Measurements from ENCODE around the gene MASP2.

DNA sequence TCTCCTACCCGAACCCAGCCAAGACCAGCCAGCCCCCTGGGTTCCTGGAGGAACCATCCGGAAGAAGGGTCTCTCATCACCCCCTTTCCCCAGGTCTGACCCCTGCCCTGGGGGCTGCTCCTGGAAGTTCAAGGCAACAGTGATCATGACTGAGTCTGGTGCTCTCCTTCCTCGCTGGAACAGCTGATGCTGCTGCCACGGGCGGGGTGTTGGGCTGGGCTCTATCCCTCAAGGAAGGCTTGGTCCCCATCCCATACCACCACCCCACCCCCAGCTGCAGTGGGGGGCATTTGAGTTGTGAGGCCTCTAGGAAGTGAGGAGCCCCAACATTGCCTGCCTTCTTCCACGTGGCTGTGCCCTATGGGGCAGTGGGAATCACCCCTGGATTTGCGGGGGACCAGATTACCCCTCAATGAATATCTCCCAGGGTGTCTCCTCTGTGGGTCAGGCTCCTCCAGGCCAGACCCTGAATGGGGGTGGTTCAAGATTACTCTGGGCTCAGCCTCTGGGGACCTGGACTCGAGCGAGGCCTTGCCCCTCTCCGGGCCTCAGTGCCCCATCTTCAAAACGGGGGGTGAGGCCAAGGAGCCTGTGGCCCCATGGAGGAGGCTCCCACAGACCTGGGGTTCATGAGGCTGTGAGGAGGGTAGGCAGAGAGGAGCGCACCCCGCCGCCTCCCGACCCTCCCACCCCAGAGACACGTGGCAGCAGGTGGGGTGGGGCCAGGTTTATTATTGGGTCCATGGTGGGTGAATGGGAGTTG, 2.8 kb downstream of the MASP2 start:
- TF ChIP-seq NFYB (IDR thresholded peaks at IDR 0.05; ENCODE audit: insufficient read depth, low read depth, low read length) (no peak), FOXM1 (IDR thresholded peaks at IDR 0.05; ENCODE audit: low read depth, low read length) (no peak), CHD4 (IDR thresholded peaks at IDR 0.05) (no peak), YY1 (IDR thresholded peaks at IDR 0.05; ENCODE audit: low read depth, low read length) (no peak), KAT2A (conservative IDR thresholded peaks at IDR 0.05; ENCODE audit: control insufficient read depth, low read depth, low read length) (no peak), POLR2A (IDR thresholded peaks at IDR 0.05; ENCODE audit: low read depth, low read length) (no peak), KDM1A (IDR thresholded peaks at IDR 0.05; ENCODE audit: borderline replicate concordance) (no peak)
- TF ChIP-seq, protein P1, sequence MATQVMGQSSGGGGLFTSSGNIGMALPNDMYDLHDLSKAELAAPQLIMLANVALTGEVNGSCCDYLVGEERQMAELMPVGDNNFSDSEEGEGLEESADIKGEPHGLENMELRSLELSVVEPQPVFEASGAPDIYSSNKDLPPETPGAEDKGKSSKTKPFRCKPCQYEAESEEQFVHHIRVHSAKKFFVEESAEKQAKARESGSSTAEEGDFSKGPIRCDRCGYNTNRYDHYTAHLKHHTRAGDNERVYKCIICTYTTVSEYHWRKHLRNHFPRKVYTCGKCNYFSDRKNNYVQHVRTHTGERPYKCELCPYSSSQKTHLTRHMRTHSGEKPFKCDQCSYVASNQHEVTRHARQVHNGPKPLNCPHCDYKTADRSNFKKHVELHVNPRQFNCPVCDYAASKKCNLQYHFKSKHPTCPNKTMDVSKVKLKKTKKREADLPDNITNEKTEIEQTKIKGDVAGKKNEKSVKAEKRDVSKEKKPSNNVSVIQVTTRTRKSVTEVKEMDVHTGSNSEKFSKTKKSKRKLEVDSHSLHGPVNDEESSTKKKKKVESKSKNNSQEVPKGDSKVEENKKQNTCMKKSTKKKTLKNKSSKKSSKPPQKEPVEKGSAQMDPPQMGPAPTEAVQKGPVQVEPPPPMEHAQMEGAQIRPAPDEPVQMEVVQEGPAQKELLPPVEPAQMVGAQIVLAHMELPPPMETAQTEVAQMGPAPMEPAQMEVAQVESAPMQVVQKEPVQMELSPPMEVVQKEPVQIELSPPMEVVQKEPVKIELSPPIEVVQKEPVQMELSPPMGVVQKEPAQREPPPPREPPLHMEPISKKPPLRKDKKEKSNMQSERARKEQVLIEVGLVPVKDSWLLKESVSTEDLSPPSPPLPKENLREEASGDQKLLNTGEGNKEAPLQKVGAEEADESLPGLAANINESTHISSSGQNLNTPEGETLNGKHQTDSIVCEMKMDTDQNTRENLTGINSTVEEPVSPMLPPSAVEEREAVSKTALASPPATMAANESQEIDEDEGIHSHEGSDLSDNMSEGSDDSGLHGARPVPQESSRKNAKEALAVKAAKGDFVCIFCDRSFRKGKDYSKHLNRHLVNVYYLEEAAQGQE (IDR thresholded peaks at IDR 0.05; ENCODE audit: low read depth, low read length) = no peak
- TF ChIP-seq, protein P2, sequence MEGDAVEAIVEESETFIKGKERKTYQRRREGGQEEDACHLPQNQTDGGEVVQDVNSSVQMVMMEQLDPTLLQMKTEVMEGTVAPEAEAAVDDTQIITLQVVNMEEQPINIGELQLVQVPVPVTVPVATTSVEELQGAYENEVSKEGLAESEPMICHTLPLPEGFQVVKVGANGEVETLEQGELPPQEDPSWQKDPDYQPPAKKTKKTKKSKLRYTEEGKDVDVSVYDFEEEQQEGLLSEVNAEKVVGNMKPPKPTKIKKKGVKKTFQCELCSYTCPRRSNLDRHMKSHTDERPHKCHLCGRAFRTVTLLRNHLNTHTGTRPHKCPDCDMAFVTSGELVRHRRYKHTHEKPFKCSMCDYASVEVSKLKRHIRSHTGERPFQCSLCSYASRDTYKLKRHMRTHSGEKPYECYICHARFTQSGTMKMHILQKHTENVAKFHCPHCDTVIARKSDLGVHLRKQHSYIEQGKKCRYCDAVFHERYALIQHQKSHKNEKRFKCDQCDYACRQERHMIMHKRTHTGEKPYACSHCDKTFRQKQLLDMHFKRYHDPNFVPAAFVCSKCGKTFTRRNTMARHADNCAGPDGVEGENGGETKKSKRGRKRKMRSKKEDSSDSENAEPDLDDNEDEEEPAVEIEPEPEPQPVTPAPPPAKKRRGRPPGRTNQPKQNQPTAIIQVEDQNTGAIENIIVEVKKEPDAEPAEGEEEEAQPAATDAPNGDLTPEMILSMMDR (IDR thresholded peaks at IDR 0.05 in 2 of 3, conservative IDR thresholded peaks at IDR 0.05 in 1 of 3; ENCODE audit: control insufficient read depth in 2 of 3, extremely low read depth in 1 of 3, insufficient read depth in 1 of 3, low read depth in 3 of 3, low read length in 3 of 3) = no peak
- TF ChIP-seq, protein P3, sequence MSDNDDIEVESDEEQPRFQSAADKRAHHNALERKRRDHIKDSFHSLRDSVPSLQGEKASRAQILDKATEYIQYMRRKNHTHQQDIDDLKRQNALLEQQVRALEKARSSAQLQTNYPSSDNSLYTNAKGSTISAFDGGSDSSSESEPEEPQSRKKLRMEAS (IDR thresholded peaks at IDR 0.05; ENCODE audit: low read depth, low read length) = no peak
- TF ChIP-seq, protein P4, sequence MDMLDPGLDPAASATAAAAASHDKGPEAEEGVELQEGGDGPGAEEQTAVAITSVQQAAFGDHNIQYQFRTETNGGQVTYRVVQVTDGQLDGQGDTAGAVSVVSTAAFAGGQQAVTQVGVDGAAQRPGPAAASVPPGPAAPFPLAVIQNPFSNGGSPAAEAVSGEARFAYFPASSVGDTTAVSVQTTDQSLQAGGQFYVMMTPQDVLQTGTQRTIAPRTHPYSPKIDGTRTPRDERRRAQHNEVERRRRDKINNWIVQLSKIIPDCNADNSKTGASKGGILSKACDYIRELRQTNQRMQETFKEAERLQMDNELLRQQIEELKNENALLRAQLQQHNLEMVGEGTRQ (IDR thresholded peaks at IDR 0.05; ENCODE audit: borderline replicate concordance, low read depth, low read length) = no peak
- TF ChIP-seq, protein P5, sequence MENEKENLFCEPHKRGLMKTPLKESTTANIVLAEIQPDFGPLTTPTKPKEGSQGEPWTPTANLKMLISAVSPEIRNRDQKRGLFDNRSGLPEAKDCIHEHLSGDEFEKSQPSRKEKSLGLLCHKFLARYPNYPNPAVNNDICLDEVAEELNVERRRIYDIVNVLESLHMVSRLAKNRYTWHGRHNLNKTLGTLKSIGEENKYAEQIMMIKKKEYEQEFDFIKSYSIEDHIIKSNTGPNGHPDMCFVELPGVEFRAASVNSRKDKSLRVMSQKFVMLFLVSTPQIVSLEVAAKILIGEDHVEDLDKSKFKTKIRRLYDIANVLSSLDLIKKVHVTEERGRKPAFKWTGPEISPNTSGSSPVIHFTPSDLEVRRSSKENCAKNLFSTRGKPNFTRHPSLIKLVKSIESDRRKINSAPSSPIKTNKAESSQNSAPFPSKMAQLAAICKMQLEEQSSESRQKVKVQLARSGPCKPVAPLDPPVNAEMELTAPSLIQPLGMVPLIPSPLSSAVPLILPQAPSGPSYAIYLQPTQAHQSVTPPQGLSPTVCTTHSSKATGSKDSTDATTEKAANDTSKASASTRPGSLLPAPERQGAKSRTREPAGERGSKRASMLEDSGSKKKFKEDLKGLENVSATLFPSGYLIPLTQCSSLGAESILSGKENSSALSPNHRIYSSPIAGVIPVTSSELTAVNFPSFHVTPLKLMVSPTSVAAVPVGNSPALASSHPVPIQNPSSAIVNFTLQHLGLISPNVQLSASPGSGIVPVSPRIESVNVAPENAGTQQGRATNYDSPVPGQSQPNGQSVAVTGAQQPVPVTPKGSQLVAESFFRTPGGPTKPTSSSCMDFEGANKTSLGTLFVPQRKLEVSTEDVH (IDR thresholded peaks at IDR 0.05; ENCODE audit: low read depth, partially characterized antibody) = no peak

Data from GM12878 (cell line).